CD4-positive, alpha-beta T cell treated with Interleukin-17A for 1 hour (primary cell): ENCODE results near the gene SOD3.

Source experiments
- DNase-seq: peaks from one replicate; pipeline ENCODE4 v3.0.0-alpha.2; 2020

Gene SOD3

GRCh38 chr4:24845902-24846301 is 50.5 kb downstream of the SOD3 start:
- DNase-seq, result no peak

DNA sequence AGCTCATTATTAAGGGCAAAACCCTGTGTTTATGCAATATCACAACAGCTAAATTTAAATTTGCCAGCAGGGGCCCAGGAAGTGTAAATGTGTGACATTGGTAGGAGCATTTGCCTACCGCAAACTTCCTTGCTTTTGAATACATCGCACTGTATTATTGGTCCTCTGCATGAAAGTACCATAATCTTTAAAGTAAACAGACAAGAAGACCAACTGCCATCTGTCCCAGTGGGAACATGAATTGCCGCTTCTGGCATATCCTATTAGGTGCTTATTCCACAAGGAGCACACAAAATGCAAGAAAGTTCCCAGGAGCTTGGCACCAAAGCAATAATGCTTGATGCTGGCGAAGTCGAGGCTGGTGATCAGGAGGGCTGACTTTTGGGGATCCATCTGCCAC is 51.3 kb downstream of the SOD3 start:
- no peak for DNase-seq

DNA sequence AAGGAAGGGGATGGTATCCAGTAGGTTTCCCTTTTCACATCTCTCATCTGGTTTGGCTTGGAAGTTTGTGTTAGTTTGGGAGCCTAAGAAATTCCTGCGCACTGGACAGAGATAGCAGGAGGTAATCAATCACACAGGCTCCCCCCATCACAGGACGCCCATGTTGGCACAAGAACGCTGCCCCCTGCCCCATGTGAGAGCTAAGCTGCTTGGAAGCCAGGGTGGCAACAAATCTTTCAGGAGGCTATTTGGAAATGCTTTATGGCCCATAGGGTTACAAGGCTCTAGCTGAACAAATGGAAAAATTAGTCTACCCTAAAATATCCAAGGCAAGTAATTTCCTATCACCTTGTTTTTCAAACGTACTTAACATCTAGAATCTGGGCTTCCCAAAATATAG is 54.0 kb downstream of the SOD3 start:
- DNase-seq, result no peak

DNA sequence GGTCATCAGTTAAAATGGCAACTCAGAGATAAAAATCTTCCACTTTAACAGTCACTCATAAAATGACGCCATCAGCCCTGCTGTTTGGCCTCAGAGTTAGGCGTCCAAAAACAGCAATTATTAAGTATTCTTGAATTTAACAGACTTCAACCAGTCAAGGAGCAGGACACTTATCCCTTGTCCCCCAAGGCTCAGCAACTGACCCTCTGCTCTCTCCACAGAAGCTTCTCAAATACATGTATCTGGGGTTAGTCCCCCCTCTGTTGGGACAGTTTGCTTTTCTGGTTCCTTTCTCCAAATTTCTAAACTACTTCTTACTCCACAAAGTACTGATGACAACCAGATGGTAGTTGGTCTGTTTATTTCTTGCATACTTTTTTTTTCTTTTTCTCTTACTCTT is 54.4 kb downstream of the SOD3 start:
- DNase-seq, result no peak
